HepG2 (cell line): ENCODE measurements around the gene COBLL1. TPM values are rescaled to one million over a fixed set of nuclear protein-coding genes. Genes with fewer than 3 reads are reported as not detected.
A peak's percentile ranks its signal among the peaks of the same experiment; 100 is the strongest.

Source experiments
- CBFB ChIP-seq: sonication (generic); formaldehyde crosslinking; IDR thresholded peaks from 2 replicates; pipeline ENCODE4 v1.4.0; 2020; ENCODE audit warnings: missing genetic modification reagents
- CSRNP1 ChIP-seq: sonication (generic); formaldehyde crosslinking; IDR thresholded peaks from 2 replicates; pipeline ENCODE4 v1.8.1; 2023; ENCODE audit warnings: mild to moderate bottlenecking, missing genetic modification reagents
- DRAP1 ChIP-seq: IDR thresholded peaks from 2 replicates; pipeline ENCODE4 v1.6.1; 2016; ENCODE audit warnings: missing genetic modification reagents, missing compliant biosample characterization
- GPN1 ChIP-seq: sonication (generic); formaldehyde crosslinking; IDR thresholded peaks from 2 replicates; pipeline ENCODE4 v1.5.1; 2020; ENCODE audit warnings: missing genetic modification reagents, borderline replicate concordance
- HCFC1 ChIP-seq: fragments of 150-350 bp; IDR thresholded peaks from 2 replicates; pipeline ENCODE4 v1.6.1; 2014; ENCODE audit warnings: low read depth, low read length
- HNRNPK ChIP-seq: fragments of 200-400 bp; formaldehyde crosslinking; IDR thresholded peaks from 2 replicates; pipeline ENCODE4 v1.6.1; 2018; ENCODE audit warnings: low read length, low read depth, moderate library complexity, mild to moderate bottlenecking; ENCODE audit not compliant: poor library complexity, severe bottlenecking
- JDP2 ChIP-seq: sonication (generic); formaldehyde crosslinking; IDR thresholded peaks from 2 replicates; pipeline ENCODE4 v1.8.1; 2022; ENCODE audit warnings: missing genetic modification reagents, borderline replicate concordance
- PAF1 ChIP-seq: IDR thresholded peaks from 2 replicates; pipeline ENCODE4 v1.6.1; 2016; ENCODE audit warnings: missing genetic modification reagents, missing compliant biosample characterization
- POGK ChIP-seq: sonication (generic); formaldehyde crosslinking; conservative IDR thresholded peaks from 2 replicates; pipeline ENCODE4 v1.8.0; 2022; ENCODE audit warnings: mild to moderate bottlenecking, moderate library complexity, missing genetic modification reagents
- PTBP1 ChIP-seq: fragments of 200-400 bp; formaldehyde crosslinking; IDR thresholded peaks from 2 replicates; pipeline ENCODE4 v1.6.1; 2018; ENCODE audit warnings: low read length, low read depth; ENCODE audit not compliant: poor library complexity, severe bottlenecking
- RBFOX2 ChIP-seq: fragments of 200-400 bp; formaldehyde crosslinking; IDR thresholded peaks from 2 replicates; pipeline ENCODE4 v1.6.1; 2017; ENCODE audit warnings: low read depth, mild to moderate bottlenecking, low read length
- SP5 ChIP-seq: IDR thresholded peaks from 2 replicates; pipeline ENCODE4 v1.6.1; 2016; ENCODE audit warnings: low read depth, borderline replicate concordance
- SPEN ChIP-seq: sonication (generic); formaldehyde crosslinking; IDR thresholded peaks from 2 replicates; pipeline ENCODE4 v1.5.1; 2020; ENCODE audit warnings: low read depth, mild to moderate bottlenecking, missing genetic modification reagents
- STAG1 ChIP-seq: sonication (generic); formaldehyde crosslinking; IDR thresholded peaks from 2 replicates; pipeline ENCODE4 v1.4.0; 2020; ENCODE audit warnings: missing genetic modification reagents
- TGIF2 ChIP-seq: IDR thresholded peaks from 2 replicates; pipeline ENCODE4 v1.6.1; 2016; ENCODE audit warnings: control low read depth, missing compliant biosample characterization
- ZHX2 ChIP-seq, 2 experiments: sonication (generic) in 1 of 2; formaldehyde crosslinking in 1 of 2; IDR thresholded peaks; 2 replicates each; pipeline versions ENCODE4 v1.6.1 to v1.9.0; 2014 to 2022; ENCODE audit warnings: antibody characterized with exemption in 1 of 2, borderline replicate concordance in 1 of 2, inconsistent platforms in 1 of 2, low read depth in 1 of 2, missing genetic modification reagents in 1 of 2
- ZNF431 ChIP-seq: sonication (generic); formaldehyde crosslinking; IDR thresholded peaks from 2 replicates; pipeline ENCODE4 v1.9.0; 2022; ENCODE audit warnings: missing genetic modification reagents, low read depth, mild to moderate bottlenecking, borderline replicate concordance
- ZNF577 ChIP-seq: sonication (generic); formaldehyde crosslinking; IDR thresholded peaks from 2 replicates; pipeline ENCODE4 v1.4.0; 2020; ENCODE audit warnings: mild to moderate bottlenecking, low read depth, missing genetic modification reagents, borderline replicate concordance
- polyA plus RNA-seq, 8 experiments: library from polyadenylated mRNA; depleted of rRNA in 3 of 8; stranded (reverse) in 7 of 8; unstranded in 1 of 8; fragments of >200 nt; fragmentation: Illumina TruSeq in 4 of 8; extraction: Trizol in 4 of 8; gene quantifications; 2 replicates each; pipeline versions ENCODE4 v1.2.1 to v1.2.3, GENCODE V29; 2011 to 2016; ENCODE audit warnings: low read depth in 4 of 8, missing spikeins in 1 of 8, mixed read lengths in 1 of 8; ENCODE audit not compliant: insufficient read depth in 1 of 8
- total RNA-seq, 5 experiments: library from RNA; depleted of rRNA; stranded (reverse); fragments of >200 nt; fragmentation: Illumina TruSeq; extraction: Trizol; gene quantifications; 2 replicates each; pipeline ENCODE4 v1.2.3, GENCODE V29; 2016; ENCODE audit warnings: low read depth in 1 of 5

Gene COBLL1
- total and polyA plus RNA-seq, 2 of the 13 experiments (the other 11 are each of a cell fraction or from before 2014, with no cell fraction given): 32.6 to 86.8 TPM

- TF ChIP-seq CSRNP1 (CRISPR knock-in tag) (0 out of 2 replicates have a peak, but pooled peaks have one; percentile 18), HCFC1 (no peak), TGIF2 (no peak), SPEN (peak; percentile 33; the same call in 1 of the 2 replicates), CBFB (0 out of 2 replicates have a peak, but pooled peaks have one; percentile 19), HNRNPK (no peak), ZNF431 (CRISPR knock-in tag) (no peak), GPN1 (no peak), PAF1 (CRISPR knock-in tag) (no peak), RBFOX2 (peak; percentile 75), POGK (CRISPR knock-in tag) (peak; percentile 61; the same call in 1 of the 2 replicates), PTBP1 (no peak), ZNF577 (CRISPR knock-in tag) (no peak), SP5 (0 out of 2 replicates have a peak, but pooled peaks have one; percentile 41), DRAP1 (CRISPR knock-in tag) (peak; percentile 86), JDP2 (CRISPR knock-in tag) (no peak), STAG1 (CRISPR knock-in tag) (peak; percentile 12; the same call in 1 of the 2 replicates), ZHX2 (IDR thresholded peaks at IDR 0.05; ENCODE audit: low read depth) (no peak), ZHX2 (CRISPR knock-in tag; IDR thresholded peaks at IDR 0.05; ENCODE audit: borderline replicate concordance) (no peak)
Measured at GRCh38 chr2:164710837-164711765, 130.5 kb downstream of the COBLL1 start (continued).
